Skeletal muscle cell (primary cell): ENCODE measurements around the gene CREB5.

Experiments used
- DNase-seq: peaks from one replicate; pipeline ENCODE4 v3.0.0-alpha.2; 2010; ENCODE audit warnings: low read depth
- H3K4me3 ChIP-seq: 2 replicates; pipeline ENCODE4 v1.5.1; 2011; ENCODE audit warnings: low read depth, mild to moderate bottlenecking, control low read depth, low read length, moderate library complexity

The CREB5 gene

DNA sequence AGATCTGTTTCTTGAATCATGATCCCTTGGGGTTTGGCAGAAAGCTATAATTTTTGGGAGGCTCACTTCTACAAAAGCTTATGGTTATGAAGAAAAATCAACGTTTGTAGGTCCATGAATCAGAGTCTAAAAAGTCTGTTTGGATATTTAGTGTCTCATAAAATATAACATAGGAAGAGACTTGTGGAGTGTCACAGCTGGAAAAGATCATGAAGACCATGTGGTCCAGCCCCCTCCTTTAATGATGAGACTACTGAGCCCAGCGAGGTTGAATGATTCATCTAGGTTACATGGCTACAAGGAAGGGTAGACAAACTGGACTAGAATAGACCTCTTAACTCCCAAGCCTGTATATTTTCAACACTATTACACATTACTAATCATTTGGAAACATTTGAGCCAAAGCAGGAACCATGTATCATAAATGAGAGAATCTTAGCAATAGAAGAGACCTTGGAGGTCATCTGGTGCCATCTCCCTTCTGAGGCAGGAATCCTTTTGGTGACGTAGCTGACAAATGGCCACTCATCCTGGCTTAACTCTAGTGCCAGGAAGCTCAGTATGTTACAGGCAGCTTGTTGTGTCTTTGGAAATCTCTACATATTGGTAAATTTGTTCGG lies 152.5 kb downstream of the CREB5 start:
- H3K4me3 ChIP-seq, result no peak overlapping the region
- no peak for DNase-seq

GRCh38 chr7:28565980-28566379 lies 153.7 kb downstream of the CREB5 start:
- DNase-seq, result no peak
- no peak overlapping the region for H3K4me3 ChIP-seq

DNA sequence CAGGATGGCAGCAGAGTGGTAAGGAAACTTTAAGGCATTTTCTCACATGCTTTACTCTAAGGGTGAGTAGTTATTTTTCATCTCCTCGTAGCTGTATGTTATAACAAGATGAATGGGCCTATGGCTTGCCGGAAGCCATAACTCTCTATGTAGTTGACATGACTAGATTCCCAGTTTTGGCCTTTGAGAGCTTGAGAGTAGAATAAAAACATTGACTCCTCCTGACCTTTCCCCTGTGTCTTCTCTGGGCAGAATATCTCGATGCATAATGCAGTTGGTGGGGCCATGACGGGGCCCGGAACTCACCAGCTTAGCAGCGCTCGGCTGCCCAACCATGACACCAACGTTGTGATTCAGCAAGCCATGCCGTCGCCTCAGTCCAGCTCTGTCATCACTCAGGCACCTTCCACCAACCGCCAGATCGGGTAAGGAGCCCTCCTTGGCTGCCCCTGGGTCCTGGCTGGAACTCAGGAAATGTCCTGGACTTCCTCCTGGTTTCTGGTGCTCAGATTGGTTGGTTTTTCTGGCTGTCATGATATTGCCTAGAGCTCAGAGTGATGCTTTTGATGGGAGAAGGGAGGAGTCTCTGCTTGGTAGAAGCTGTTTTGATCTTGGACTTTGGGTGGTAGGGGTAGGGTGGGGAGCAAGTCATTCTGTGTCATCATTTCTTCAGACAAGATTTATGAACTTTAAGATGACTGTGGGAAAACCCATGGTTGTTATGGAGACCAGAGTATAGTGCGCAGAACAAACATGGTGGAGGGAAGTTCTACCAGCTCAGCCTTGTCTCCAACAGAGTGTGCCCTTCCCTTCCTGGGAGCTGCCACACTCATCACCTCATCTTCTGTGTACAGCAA lies 158.0 kb downstream of the CREB5 start:
- H3K4me3 ChIP-seq, result no peak overlapping the region
- DNase-seq, result no peak

GRCh38 chr7:28570970-28571288 lies 158.6 kb downstream of the CREB5 start:
- H3K4me3 ChIP-seq, result no peak overlapping the region
- no peak for DNase-seq

DNA sequence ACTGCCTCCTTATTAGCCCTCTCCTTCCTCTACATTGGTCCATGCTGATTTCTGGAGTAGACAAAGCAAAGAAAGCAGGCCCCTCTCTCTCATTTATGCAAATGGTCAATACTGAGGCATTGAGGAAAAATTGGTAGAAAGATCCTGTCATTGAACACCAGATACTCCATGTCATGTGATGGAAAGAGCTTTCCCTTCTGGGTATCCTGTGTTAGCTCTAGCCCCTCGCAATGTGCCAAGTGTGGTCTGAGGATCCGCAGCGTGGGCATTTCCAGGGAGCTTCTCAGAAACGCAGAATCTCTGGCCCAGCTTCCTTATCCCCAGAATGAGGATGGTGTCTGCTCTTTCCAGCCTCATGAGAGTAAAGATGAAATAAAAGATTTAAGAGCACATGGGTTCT lies 159.1 kb downstream of the CREB5 start:
- H3K4me3 ChIP-seq, result no peak overlapping the region
- no peak for DNase-seq

- DNase-seq, result no peak
- no peak overlapping the region for H3K4me3 ChIP-seq
These were observed 160.2 kb downstream of the CREB5 start for GRCh38 chr7:28572321-28573058.

DNA sequence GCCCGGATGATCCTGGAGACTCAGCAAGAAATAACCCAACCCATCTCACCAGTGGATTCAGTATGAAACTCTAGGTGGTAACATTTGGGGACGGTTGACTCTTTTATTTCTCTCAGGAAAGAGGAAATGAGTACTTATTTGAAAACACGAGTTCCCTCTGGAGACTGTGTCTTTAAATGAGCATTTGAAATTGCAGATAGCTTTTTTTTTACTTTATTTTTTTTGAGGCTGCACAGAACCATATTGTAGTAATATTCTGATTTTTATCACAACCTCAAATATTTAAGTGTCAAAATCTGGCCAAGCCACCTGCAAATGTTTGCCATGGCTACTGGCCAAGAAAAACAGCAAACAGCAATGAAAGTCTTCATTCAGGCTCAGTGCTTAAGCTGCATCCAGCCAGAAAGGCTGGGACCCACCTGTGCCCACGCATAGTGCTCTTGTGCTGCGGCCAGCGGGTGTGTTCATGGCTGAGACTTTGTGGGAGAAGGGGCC lies 160.8 kb downstream of the CREB5 start:
- no peak overlapping the region for H3K4me3 ChIP-seq
- no peak for DNase-seq

GRCh38 chr7:28573651-28574301 lies 161.5 kb downstream of the CREB5 start:
- no peak overlapping the region for H3K4me3 ChIP-seq
- no peak for DNase-seq

DNA sequence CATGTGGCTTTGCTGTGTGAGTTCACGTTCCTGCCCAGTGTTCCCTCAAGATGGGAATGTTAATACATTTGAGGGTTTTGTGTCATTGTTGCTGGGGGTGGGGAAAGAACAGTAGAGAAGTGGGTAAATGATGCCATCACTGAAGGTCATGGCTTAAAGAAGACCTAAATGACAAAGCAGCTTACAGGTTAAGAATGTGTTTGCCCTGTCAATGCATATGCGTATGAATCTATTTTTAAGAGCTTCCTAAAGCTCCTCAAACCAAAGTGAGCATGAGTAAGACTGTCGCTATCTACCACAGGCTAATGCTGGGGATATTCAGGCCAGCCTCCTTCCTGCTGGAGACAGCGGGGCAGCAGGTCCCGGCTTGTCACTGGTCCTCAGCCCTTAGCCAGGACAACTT lies 162.9 kb downstream of the CREB5 start:
- H3K4me3 ChIP-seq, result no peak overlapping the region
- no peak for DNase-seq

GRCh38 chr7:28576656-28577055 lies 164.3 kb downstream of the CREB5 start:
- H3K4me3 ChIP-seq, result no peak overlapping the region
- no peak for DNase-seq

- H3K4me3 ChIP-seq, result no peak overlapping the region
- no peak for DNase-seq
These were observed 167.3 kb downstream of the CREB5 start for GRCh38 chr7:28579571-28579970.

- DNase-seq, result no peak
- no peak overlapping the region for H3K4me3 ChIP-seq
These were observed 168.3 kb downstream of the CREB5 start for GRCh38 chr7:28580665-28581064.

DNA sequence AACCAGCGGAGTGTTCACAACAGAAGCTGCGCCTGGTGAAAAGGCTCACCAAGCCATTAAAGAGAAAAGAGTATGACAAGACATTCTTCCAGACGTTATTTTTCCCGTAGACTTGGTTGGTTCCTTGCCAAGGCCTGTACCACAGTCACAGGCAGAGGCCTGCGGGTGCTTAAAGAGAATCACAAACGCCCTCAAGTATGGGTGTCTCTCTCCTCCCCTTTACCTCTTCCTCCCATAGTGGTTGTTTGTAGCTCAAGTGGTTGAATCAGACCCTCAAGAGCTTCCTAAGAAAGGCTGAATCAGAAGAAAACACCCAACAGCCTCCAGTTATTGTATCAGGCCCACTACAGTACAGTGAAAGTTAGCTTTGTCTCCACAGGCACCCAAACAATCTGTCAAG lies 169.0 kb downstream of the CREB5 start:
- H3K4me3 ChIP-seq, result no peak overlapping the region
- no peak for DNase-seq

- H3K4me3 ChIP-seq, result no peak overlapping the region
- no peak for DNase-seq
These were observed 169.9 kb downstream of the CREB5 start for GRCh38 chr7:28582226-28582625.

- H3K4me3 ChIP-seq, result no peak overlapping the region
- DNase-seq, result no peak
These were observed 171.9 kb downstream of the CREB5 start for GRCh38 chr7:28584235-28584634.

DNA sequence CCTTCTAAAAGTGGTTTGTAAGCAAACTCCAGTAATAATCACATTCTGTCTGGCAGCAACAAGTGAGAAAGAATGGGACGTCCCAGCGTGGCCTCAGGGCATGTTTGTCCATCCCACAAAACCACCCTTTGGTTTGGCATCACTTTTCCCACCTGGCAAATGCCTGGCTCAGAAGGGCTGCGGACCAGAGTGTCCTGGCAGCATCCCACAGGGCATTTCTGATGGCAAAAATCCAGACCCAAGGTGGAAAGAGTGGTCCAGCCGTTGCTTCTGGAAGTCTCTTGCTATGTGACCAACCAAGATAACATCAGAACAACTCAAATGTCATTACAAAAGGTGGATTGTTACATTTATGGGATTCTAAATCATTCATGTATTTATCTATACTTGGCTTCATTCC lies 174.4 kb downstream of the CREB5 start:
- DNase-seq, result no peak

GRCh38 chr7:28587211-28587610 lies 174.9 kb downstream of the CREB5 start:
- H3K4me3 ChIP-seq, result no peak overlapping the region
- DNase-seq, result no peak

More for the DNA sequence above, 174.4 kb downstream of the CREB5 start:
- no peak overlapping the region for H3K4me3 ChIP-seq

GRCh38 chr7:28588602-28589001 lies 176.3 kb downstream of the CREB5 start:
- no peak overlapping the region for H3K4me3 ChIP-seq
- no peak for DNase-seq

GRCh38 chr7:28591041-28591674 lies 178.8 kb downstream of the CREB5 start:
- DNase-seq, result no peak
- H3K4me3 ChIP-seq, result no peak overlapping the region
